Stimulated activated CD8-positive, alpha-beta memory T cell treated with anti-CD3 and anti-CD28 coated beads, Interleukin-4, amount 100 ng/mL, for 1 hour (primary cell): ENCODE measurements around the gene SKP1.

Source experiments
- DNase-seq, 2 donors: peaks; one replicate each; pipeline ENCODE4 v3.0.0-alpha.2; 2020; ENCODE audit warnings: low read depth in 2 of 2, low spot score in 1 of 2

Gene SKP1

DNA sequence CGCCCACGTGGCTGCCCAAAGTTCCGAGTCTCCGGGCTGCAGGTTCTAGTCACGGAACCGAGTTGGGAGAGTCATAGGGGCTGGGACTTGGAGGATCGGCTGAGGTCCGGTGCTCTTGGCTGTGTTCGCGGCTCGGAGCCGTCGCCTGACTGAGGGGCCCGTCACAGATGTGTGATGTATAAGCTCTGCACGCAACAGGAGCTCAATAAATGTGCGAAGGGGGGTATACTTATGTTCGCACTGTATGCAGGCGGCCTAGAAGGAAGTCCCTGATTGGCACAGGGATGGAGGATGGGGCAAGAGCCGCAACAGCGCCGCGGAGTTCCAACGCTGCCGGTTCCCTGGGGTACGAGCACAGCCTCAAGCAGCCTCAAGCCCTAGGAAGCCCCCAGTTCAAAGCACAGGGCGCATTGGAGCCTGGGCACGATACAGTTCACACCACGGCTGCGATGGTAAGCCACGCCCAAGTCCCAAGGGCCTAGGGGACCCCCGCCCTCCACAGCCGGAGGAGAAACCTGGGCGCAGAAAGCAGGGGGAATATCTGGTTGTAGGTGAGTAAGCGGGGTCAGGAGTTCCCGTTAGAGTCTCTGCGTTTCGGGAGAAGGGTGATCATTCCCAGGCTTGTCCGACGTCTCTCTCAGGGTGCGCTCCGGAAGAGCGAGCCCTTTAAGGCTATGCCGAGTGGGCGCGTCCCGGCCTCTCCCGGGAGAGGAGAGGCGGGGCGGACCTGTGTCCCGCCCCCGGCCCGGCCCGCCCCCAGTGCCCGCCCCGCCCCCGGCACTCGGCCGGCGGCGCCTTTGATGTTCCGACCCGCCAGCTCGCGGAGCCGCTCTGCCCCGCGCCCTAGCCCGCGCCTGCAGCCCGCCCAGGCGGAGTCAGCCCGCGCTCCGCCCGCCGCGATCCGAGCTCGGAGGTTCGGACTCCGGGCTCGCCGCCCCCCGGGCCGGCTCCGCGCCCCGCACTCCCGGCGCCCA is 62.6 kb downstream of the SKP1 start, which contains the start of gene TCF7:
Gene TCF7, plus strand, starts transcription at position 780 of the 974 bp plus-strand sequence. CDS start 226 bp downstream, outside the sequence.
- DNase-seq: peak in 1 of 2 donors; percentile 63

GRCh38 chr5:134113363-134113889 is 63.3 kb downstream of the SKP1 start:
- no peak for DNase-seq

DNA sequence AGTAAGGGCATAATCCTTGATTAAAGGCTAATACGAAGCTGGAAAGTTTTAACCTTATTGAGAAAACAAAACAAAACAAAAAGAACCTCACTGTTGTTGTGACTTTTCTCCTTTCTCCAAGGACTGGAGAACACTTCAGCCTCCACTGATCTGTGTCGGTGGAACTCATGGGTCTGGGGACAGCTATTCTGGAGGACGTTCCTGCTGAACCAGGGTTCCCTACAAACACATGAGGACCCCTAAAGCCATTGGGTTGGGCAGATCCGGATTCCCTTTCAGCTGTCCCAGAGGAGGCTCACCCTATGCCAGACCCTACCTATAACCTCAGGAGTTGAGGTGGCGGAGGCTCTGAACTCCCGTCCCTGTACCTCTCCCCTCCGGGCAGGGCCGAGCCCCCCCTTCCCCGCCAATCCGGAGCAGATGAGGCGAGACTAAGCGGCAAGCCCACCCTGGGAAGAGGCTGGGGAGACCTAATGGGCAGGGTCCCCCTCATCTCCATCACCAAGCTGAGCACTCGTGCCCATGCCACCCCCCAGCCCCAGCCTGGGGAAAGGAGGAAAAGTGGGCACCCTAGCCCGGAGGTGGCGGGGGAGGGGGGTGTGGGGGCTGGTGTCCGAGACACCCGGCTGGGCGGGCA is 63.9 kb downstream of the SKP1 start:
- no peak for DNase-seq

- no peak for DNase-seq
Measured at GRCh38 chr5:134111741-134112647, 64.8 kb downstream of the SKP1 start.

DNA sequence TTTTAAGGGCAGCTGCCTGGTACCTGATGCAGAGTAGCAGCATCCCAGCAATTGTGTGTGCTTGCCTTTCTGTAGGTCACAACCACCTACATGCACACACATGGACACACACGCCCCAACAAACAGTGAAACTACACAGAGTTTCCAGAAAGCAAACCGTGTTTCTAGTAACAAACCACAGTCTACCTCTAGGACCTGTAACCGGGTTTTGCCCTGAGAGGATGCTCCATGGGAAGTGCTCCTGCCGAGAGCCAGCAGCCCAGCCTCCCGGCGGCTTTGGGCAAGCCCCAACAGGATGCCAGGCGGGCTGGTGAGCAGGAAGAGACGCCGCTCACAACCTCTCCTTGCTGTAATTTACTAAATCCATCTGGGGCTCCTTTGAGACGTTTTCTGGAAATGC is 66.4 kb downstream of the SKP1 start:
- DNase-seq: no peak

- DNase-seq: no peak
Measured at GRCh38 chr5:134107779-134108178, 69.0 kb downstream of the SKP1 start.

DNA sequence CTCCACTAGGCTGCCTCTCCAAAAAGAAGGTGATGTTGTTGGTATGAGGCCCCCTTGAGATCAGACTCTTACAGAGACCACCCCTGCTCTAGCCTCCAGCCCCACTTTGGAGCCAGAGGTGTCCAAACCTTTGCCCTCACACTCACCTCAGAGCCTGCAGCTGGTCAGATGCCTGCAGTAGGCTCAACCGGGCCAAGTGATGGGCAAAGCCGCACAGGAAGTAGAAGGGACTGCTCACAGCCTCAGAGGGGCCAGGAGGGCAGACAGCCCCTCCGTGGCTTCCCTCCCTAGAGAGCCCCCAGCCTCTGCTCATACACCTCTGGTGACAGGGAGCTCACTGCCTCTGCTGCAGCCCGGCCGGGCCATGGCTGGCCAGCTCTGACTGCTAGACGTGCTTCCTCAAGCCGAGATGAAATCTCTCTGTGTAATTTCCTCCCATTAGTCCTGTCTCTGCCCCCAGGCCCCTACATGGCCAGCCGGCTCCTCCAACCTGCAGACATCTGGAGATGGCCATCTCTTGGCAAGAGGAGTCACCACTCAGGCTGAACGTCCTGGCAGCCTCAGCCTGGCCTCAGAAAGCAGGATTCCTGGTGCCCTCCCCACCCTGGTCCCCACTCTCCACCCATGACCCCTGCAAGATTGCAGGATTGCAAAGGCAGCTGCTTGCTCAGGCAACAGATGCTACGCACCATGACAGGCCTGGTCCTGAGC is 69.6 kb downstream of the SKP1 start:
- DNase-seq: no peak

DNA sequence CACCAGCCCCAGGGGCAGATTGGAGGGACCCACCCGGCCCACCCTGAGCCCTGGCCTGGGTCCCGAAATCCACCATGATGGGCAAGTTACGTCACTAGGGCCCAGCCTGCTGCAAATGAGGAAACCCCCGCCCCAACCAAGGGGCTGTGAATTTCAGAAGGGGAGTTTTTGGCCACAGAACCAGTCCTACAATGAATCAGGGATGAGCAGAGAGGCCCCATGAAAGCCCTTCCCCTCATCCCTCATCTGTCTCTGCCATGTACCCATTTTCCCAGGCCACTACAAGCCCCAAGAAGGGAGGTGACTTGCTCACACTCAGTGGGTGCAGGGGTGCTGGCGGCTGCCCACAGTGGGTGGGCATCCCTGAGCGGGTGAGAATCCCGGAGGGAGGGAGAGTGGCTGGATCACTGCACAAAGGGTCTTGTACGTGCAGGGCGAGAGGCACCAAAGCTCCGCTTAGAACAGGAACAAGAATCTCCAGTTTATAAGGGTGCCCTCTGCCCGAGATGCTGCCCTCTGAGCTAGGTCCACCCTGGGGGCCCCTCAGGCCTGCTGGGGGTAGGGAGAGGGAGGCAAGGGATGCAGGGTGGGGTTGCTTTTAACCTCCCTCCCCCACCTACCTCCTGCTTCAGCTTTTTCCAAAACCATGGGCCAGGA is 72.6 kb downstream of the SKP1 start:
- no peak for DNase-seq

- no peak for DNase-seq
Measured at GRCh38 chr5:134103397-134103796, 73.4 kb downstream of the SKP1 start.

DNA sequence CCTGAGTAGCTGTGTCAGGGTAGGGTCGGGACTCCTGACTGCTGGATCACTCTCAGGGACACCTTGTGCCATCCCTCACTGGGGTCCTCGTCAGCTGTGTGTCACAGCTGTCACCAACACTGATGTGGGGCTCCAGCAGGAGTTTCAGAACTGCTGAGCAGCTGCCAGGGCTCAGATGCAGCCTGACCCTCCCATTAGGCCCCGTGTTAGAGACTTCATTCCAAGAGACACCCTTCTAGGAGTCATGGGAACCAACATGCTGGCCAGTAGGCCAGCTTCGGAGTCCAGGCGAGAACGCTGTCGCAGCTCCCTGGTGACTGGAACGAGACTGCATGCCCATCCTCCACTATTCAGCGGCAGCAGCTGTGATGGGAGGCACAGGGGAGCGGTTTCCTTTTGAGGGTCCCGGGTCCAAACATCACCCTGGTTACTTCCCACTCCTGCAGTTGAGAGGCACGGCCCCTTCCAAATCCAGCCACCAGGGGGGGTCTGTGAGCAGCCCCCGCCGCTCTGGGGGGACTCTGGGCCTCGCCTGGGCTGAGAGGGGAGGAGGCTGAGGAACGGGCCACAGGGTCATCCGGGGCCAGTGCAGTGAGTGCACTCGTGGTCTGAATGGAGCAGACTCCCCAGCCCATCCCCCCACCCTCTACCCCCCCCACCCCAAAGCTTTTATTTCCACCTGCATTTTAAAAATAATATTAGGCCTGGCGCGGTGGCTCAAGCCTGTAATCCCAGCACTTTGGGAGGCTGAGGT is 74.9 kb downstream of the SKP1 start:
- peak; percentile 65 to 66 for DNase-seq

DNA sequence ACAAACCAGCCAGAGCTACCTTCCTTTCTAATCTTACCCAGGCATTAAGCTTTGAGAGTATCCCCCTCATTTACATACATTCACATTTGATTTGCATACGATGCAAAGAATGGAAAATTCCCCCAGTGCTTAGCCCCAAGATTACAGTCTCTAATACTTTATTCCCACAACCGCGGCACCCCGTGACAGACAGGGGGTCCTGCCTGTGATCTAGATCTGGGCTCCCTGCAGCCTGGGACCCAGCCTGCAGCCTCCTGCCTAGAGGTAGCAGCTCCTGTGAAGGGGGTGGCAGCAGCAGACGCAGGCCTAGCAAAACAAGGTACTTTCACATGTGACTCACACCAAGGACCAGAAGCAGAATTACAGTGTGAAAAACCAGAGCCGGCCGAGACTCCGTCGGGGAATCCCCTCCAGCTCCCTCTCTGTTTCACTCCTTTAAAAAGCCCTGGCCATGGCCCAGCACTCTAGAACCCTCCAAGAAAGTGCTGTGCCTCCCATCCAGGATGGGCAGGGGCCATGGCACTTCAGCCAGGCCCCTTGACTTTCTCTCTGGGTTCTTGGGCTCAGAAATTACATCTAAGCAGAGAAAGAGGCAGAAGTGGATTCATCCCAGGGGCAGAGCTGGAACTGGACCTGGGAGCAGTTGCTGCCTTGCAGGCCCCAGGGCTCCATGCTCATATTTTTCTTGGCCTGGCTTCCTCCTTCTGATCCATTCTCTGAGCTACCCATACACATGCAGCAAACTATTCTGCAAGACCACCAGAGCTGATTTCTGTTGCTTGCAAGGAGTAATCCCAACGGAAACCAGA is 76.3 kb downstream of the SKP1 start:
- DNase-seq: peak; percentile 63 to 70

- DNase-seq: no peak
Measured at GRCh38 chr5:134099939-134100282, 76.8 kb downstream of the SKP1 start.

- no peak for DNase-seq
Measured at GRCh38 chr5:134099288-134099872, 77.4 kb downstream of the SKP1 start.
